ENCODE data around the gene ZC3HAV1. TPM values are rescaled to one million over a fixed set of nuclear protein-coding genes. Genes with fewer than 3 reads are reported as not detected.
"Not testable (repeated sequence)": the region's sequence is repeated elsewhere in the genome, so short reads cannot be mapped to it uniquely, and the experiment has no call there.

The ZC3HAV1 gene
- total RNA-seq, 2 experiments from 2014 or later, result 117 to 118 TPM

GRCh38 chr7:139036901-139037300, 72.6 kb downstream of the ZC3HAV1 start:
- peaks cover 28% of the 10 kb centered on the region for H3K36me3 Mint-ChIP-seq
- no peak for DNase-seq
- no peak overlapping the region for H3K27ac Mint-ChIP-seq
- peaks cover 21% of the 10 kb centered on the region for H3K4me1 Mint-ChIP-seq
- peak overlapping the region; percentile 33 for H3K4me3 Mint-ChIP-seq
- no peaks in the 10 kb centered on the region for H3K27me3 Mint-ChIP-seq
- no peaks in the 10 kb centered on the region for H3K9me3 Mint-ChIP-seq

GRCh38 chr7:139035586-139036353, 73.8 kb downstream of the ZC3HAV1 start, which contains the start of gene ZC3HAV1L:
Gene ZC3HAV1L, minus strand, starts transcription at chr7:139036042. Its CDS starts 25 bp downstream, at chr7:139036017.
- no peaks in the 10 kb centered on the region for H3K27me3 Mint-ChIP-seq
- H3K4me1 Mint-ChIP-seq, result peaks cover 16% of the 10 kb centered on the region
- H3K9me3 Mint-ChIP-seq, result no peaks in the 10 kb centered on the region
- H3K27ac Mint-ChIP-seq, result peak within 1 kb of the TSS; percentile 86
- DNase-seq, result peak; percentile 76
- peaks cover 39% of the 10 kb centered on the region for H3K36me3 Mint-ChIP-seq
- peak within 1 kb of the TSS; percentile 86 for H3K4me3 Mint-ChIP-seq

- DNase-seq, result peak; percentile 37
- H3K27me3 Mint-ChIP-seq, result no peaks in the 10 kb centered on the region
- H3K4me1 Mint-ChIP-seq, result peaks cover 16% of the 10 kb centered on the region
- H3K36me3 Mint-ChIP-seq, result peaks cover 42% of the 10 kb centered on the region
- peak overlapping the region; percentile 86 for H3K27ac Mint-ChIP-seq
- no peaks in the 10 kb centered on the region for H3K9me3 Mint-ChIP-seq
- H3K4me3 Mint-ChIP-seq, result peak overlapping the region; percentile 86
Observed at GRCh38 chr7:139034855-139035585, 74.5 kb downstream of the ZC3HAV1 start.

- Mint-ChIP-seq H3K9me3 (no peaks in the 10 kb centered on the region), H3K4me1 (peaks cover 16% of the 10 kb centered on the region), H3K36me3 (peaks cover 48% of the 10 kb centered on the region), H3K27me3 (no peaks in the 10 kb centered on the region), H3K4me3 (peak overlapping the region; percentile 86), H3K27ac (no peak overlapping the region)
- no peak for DNase-seq
Observed at GRCh38 chr7:139034336-139034735, 75.2 kb downstream of the ZC3HAV1 start.

GRCh38 chr7:139033346-139034114, 76.0 kb downstream of the ZC3HAV1 start:
- H3K36me3 Mint-ChIP-seq, result peaks cover 55% of the 10 kb centered on the region
- no peak overlapping the region for H3K27ac Mint-ChIP-seq
- no peaks in the 10 kb centered on the region for H3K27me3 Mint-ChIP-seq
- DNase-seq, result no peak
- H3K4me3 Mint-ChIP-seq, result no peak overlapping the region
- no peaks in the 10 kb centered on the region for H3K9me3 Mint-ChIP-seq
- peaks cover 16% of the 10 kb centered on the region for H3K4me1 Mint-ChIP-seq

- DNase-seq, result no peak
- Mint-ChIP-seq H3K36me3 (peaks cover 62% of the 10 kb centered on the region), H3K4me1 (peaks cover 16% of the 10 kb centered on the region), H3K27me3 (no peaks in the 10 kb centered on the region), H3K4me3 (no peak overlapping the region), H3K9me3 (no peaks in the 10 kb centered on the region), H3K27ac (no peak overlapping the region)
Observed at GRCh38 chr7:139032473-139032872, 77.0 kb downstream of the ZC3HAV1 start.

- H3K4me1 Mint-ChIP-seq, result peaks cover 7% of the 10 kb centered on the region
- no peak overlapping the region for H3K27ac Mint-ChIP-seq
- no peak for DNase-seq
- no peaks in the 10 kb centered on the region for H3K9me3 Mint-ChIP-seq
- peaks cover 67% of the 10 kb centered on the region for H3K36me3 Mint-ChIP-seq
- no peak overlapping the region for H3K4me3 Mint-ChIP-seq
- no peaks in the 10 kb centered on the region for H3K27me3 Mint-ChIP-seq
Observed at GRCh38 chr7:139029353-139029752, 80.2 kb downstream of the ZC3HAV1 start.

- Mint-ChIP-seq H3K27me3 (no peaks in the 10 kb centered on the region), H3K4me1 (no peaks in the 10 kb centered on the region), H3K36me3 (peaks cover 59% of the 10 kb centered on the region), H3K4me3 (no peak overlapping the region), H3K9me3 (no peaks in the 10 kb centered on the region), H3K27ac (no peak overlapping the region)
- DNase-seq, result no peak
Observed at GRCh38 chr7:139026551-139026950, 83.0 kb downstream of the ZC3HAV1 start.

- DNase-seq, H3K4me1 Mint-ChIP-seq, H3K27ac Mint-ChIP-seq, H3K9me3 Mint-ChIP-seq, H3K4me3 Mint-ChIP-seq, H3K27me3 Mint-ChIP-seq: not testable (repeated sequence)
- peaks cover 52% of the 10 kb centered on the region for H3K36me3 Mint-ChIP-seq
Observed at GRCh38 chr7:139025861-139026260, 83.7 kb downstream of the ZC3HAV1 start.

- H3K36me3 Mint-ChIP-seq, result peaks cover 36% of the 10 kb centered on the region
- H3K9me3 Mint-ChIP-seq, result no peaks in the 10 kb centered on the region
- DNase-seq, result no peak
- no peak overlapping the region for H3K4me3 Mint-ChIP-seq
- no peaks in the 10 kb centered on the region for H3K27me3 Mint-ChIP-seq
- no peaks in the 10 kb centered on the region for H3K4me1 Mint-ChIP-seq
- no peak overlapping the region for H3K27ac Mint-ChIP-seq
Observed at GRCh38 chr7:139023076-139023475, 86.4 kb downstream of the ZC3HAV1 start.

- Mint-ChIP-seq H3K4me1 (peaks cover 2% of the 10 kb centered on the region), H3K36me3 (peaks cover 32% of the 10 kb centered on the region), H3K4me3 (no peak overlapping the region), H3K9me3 (no peaks in the 10 kb centered on the region), H3K27me3 (no peaks in the 10 kb centered on the region), H3K27ac (no peak overlapping the region)
- no peak for DNase-seq
Observed at GRCh38 chr7:139022286-139022685, 87.2 kb downstream of the ZC3HAV1 start.

GRCh38 chr7:139018910-139019309, 90.6 kb downstream of the ZC3HAV1 start:
- Mint-ChIP-seq H3K9me3 (no peaks in the 10 kb centered on the region), H3K27ac (no peak overlapping the region), H3K27me3 (peaks cover 5% of the 10 kb centered on the region), H3K36me3 (peaks cover 17% of the 10 kb centered on the region), H3K4me3 (no peak overlapping the region), H3K4me1 (peaks cover 5% of the 10 kb centered on the region)
- DNase-seq, result no peak

- H3K27me3 Mint-ChIP-seq, result peaks cover 5% of the 10 kb centered on the region
- H3K36me3 Mint-ChIP-seq, result peaks cover 5% of the 10 kb centered on the region
- H3K9me3 Mint-ChIP-seq, result no peaks in the 10 kb centered on the region
- H3K4me3 Mint-ChIP-seq, result no peak overlapping the region
- DNase-seq, result peak; percentile 44
- no peak overlapping the region for H3K27ac Mint-ChIP-seq
- H3K4me1 Mint-ChIP-seq, result peaks cover 5% of the 10 kb centered on the region
Observed at GRCh38 chr7:139016931-139017511, 92.5 kb downstream of the ZC3HAV1 start.

GRCh38 chr7:139011373-139011772, 98.1 kb downstream of the ZC3HAV1 start:
- H3K27ac Mint-ChIP-seq, result no peak overlapping the region
- H3K27me3 Mint-ChIP-seq, result peaks cover 5% of the 10 kb centered on the region
- DNase-seq, result no peak
- H3K4me3 Mint-ChIP-seq, result no peak overlapping the region
- H3K9me3 Mint-ChIP-seq, result no peaks in the 10 kb centered on the region
- no peaks in the 10 kb centered on the region for H3K36me3 Mint-ChIP-seq
- H3K4me1 Mint-ChIP-seq, result no peaks in the 10 kb centered on the region
